ENCODE data around the gene TTLL5. TPM values are rescaled to one million over a fixed set of nuclear protein-coding genes. Genes with fewer than 3 reads are reported as not detected.

TTLL5 gene
- total and polyA plus RNA-seq, 10 of the 15 experiments (the other 5 are each of a cell fraction or from before 2014, with no cell fraction given) = 3.2 to 25.9 (median 13.8) TPM

DNA sequence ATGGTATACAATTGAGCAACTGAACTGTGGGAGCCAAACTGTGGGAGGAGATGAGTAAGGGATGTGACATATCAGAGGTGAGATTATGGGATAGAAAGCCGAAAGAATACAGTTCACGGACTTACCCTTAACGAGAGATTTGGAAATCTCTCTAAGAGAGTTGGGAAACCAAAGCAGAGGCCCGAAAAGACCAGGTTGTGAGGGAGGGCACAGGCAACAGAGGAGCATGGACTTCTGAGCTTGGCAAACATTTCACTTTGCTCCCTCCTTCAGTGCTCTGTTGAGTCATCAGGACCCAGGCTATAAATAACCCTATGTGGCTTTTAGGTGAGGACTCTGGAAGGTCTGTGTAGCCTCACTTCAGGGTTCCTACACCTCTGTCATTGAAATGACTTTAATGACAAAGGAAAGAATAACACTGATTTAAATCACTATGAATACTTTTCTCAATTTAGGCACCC is 200.1 kb downstream of the TTLL5 start (continued):
- TF ChIP-seq NFIC (IDR thresholded peaks at IDR 0.05; ENCODE audit: low read depth, low read length) = no peak
- TF ChIP-seq ZNF24 (IDR thresholded peaks at IDR 0.05) = no peak
- TF ChIP-seq KDM1A (IDR thresholded peaks at IDR 0.05; ENCODE audit: borderline replicate concordance) = no peak

DNA sequence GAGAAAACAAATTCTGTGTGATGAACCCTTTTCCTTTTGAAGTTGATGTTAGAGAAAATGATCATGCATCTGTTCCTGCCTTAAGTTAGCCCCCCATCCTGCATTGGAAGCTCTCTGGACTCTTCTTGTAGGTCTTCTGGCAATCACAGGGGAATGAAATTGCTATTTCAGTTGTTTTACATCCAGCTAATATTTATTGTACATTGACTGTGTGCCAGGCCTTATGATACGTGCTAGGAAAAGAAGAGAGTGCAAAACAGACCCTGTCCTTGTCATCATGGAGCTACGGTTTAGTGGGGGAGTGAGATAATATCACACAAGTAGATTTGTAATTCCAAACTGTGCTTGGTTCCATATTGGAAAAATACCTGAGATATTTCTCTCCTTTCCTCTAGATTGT is 202.2 kb downstream of the TTLL5 start:
- in situ Hi-C loops (cut with MboI) = no loop called here
- DNase-seq (ENCODE audit: low read depth, low spot score) (no peak), ATAC-seq (no peak), FAIRE-seq (no peak)
- H3K9ac ChIP-seq (ENCODE audit: control insufficient read depth, insufficient read depth, low read length) = no peak overlapping the region
- TF ChIP-seq KDM1A (IDR thresholded peaks at IDR 0.05; ENCODE audit: borderline replicate concordance) = no peak
- TF ChIP-seq CHD1 (IDR thresholded peaks at IDR 0.05; ENCODE audit: low read depth, low read length) = no peak
- no peak for TF ChIP-seq YBX1 (IDR thresholded peaks at IDR 0.05)
- TF ChIP-seq, protein P1, sequence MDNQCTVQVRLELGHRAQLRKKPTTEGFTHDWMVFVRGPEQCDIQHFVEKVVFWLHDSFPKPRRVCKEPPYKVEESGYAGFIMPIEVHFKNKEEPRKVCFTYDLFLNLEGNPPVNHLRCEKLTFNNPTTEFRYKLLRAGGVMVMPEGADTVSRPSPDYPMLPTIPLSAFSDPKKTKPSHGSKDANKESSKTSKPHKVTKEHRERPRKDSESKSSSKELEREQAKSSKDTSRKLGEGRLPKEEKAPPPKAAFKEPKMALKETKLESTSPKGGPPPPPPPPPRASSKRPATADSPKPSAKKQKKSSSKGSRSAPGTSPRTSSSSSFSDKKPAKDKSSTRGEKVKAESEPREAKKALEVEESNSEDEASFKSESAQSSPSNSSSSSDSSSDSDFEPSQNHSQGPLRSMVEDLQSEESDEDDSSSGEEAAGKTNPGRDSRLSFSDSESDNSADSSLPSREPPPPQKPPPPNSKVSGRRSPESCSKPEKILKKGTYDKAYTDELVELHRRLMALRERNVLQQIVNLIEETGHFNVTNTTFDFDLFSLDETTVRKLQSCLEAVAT (IDR thresholded peaks at IDR 0.05) = no peak
- no peak for TF ChIP-seq PML (IDR thresholded peaks at IDR 0.05; ENCODE audit: low read length)
- TF ChIP-seq, protein P2, sequence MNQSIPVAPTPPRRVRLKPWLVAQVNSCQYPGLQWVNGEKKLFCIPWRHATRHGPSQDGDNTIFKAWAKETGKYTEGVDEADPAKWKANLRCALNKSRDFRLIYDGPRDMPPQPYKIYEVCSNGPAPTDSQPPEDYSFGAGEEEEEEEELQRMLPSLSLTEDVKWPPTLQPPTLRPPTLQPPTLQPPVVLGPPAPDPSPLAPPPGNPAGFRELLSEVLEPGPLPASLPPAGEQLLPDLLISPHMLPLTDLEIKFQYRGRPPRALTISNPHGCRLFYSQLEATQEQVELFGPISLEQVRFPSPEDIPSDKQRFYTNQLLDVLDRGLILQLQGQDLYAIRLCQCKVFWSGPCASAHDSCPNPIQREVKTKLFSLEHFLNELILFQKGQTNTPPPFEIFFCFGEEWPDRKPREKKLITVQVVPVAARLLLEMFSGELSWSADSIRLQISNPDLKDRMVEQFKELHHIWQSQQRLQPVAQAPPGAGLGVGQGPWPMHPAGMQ (IDR thresholded peaks at IDR 0.05; ENCODE audit: borderline replicate concordance) = no peak
- RAD21 ChIA-PET (ENCODE audit: unreplicated experiment) = no interaction called here
- no peaks in the 10 kb centered on the region for H3K79me2 ChIP-seq (ENCODE audit: control insufficient read depth, insufficient read depth, low read length)
- no peaks in the 10 kb centered on the region for H4K20me1 ChIP-seq (ENCODE audit: control insufficient read depth, insufficient read depth)
- H3K36me3 ChIP-seq (ENCODE audit: control insufficient read depth in 2 of 2, insufficient read depth in 2 of 2, low read length in 1 of 2) = no peaks in the 10 kb centered on the region; a peak in 1 of 4 replicates
- no peak overlapping the region for H3K4me2 ChIP-seq (ENCODE audit: control insufficient read depth, insufficient read depth)
- no peak overlapping the region for H3K27ac ChIP-seq (ENCODE audit: control insufficient read depth, insufficient read depth)
- no TSS peak for BruUV-seq (replicated peaks)
- intact Hi-C loops (cut with micrococcal nuclease; ENCODE audit: unreplicated experiment) = no loop called here
- no peaks in the 10 kb centered on the region for H3K9me3 ChIP-seq (replicated peaks; ENCODE audit: control insufficient read depth, insufficient read depth, low read length)
- H3K4me1 ChIP-seq (ENCODE audit: control insufficient read depth, insufficient read depth, low read length) = no peaks in the 10 kb centered on the region
- POLR2A ChIA-PET = no interaction called here
- CTCF ChIA-PET = interaction anchor here (3.2 kb wide), 1 partner anchor 44 kb away, joined by 11 read pairs; no protein-coding TSS in a partner anchor
- SMC1A ChIA-PET (ENCODE audit: uncharacterized antibody, unreplicated experiment) = no interaction called here
- 88% methylated on average over 2 of the region's 2 CpGs for WGBS (ENCODE audit: insufficient coverage, insufficient replicate concordance, low lambda C conversion rate, missing lambda C conversion rate)
- H2AFZ ChIP-seq (ENCODE audit: control insufficient read depth, low read depth, low read length) = no peak overlapping the region
- no peak overlapping the region for H3K4me3 ChIP-seq
- H3K27me3 ChIP-seq (replicated peaks in 1 of 2; ENCODE audit: control insufficient read depth in 2 of 2, insufficient read depth in 2 of 2, low read length in 1 of 2) = no peaks in the 10 kb centered on the region
